Activated T-helper 2 cell treated with anti-CD3 and anti-CD28 coated beads, Interferon-gamma antibody, Interleukin-2, Interleukin-4, amounts not matched to agents 10 μg/mL and 5 μg/mL and 100 μg/mL, durations not matched to agents 14 hours and 24 hours and 36 hours (primary cell): Measurements from ENCODE around the gene STAC3. TPM values are rescaled to one million over a fixed set of nuclear protein-coding genes. Genes with fewer than 3 reads are reported as not detected.

ENCODE experiments used
- DNase-seq: peaks from one replicate; pipeline ENCODE4 v3.0.0; 2021; ENCODE audit warnings: low spot score
- H3K27ac Mint-ChIP-seq: one replicate; pipeline ENCODE4 v1.8.0; 2021; ENCODE audit warnings: mixed read lengths
- H3K27me3 Mint-ChIP-seq: one replicate; pipeline ENCODE4 v1.8.0; 2021; ENCODE audit warnings: low read depth, mixed read lengths
- H3K36me3 Mint-ChIP-seq: one replicate; pipeline ENCODE4 v1.8.0; 2021; ENCODE audit warnings: low read depth, mixed read lengths
- H3K4me1 Mint-ChIP-seq: one replicate; pipeline ENCODE4 v1.8.0; 2021; ENCODE audit warnings: low read depth, mixed read lengths
- H3K4me3 Mint-ChIP-seq: one replicate; pipeline ENCODE4 v1.8.0; 2021; ENCODE audit warnings: low read depth, mild to moderate bottlenecking, moderate library complexity, mixed read lengths
- H3K9me3 Mint-ChIP-seq: one replicate; pipeline ENCODE4 v1.8.0; 2021; ENCODE audit warnings: mixed read lengths
- intact Hi-C: fragments of 100-400 bp; cut with micrococcal nuclease; formaldehyde crosslinking; loops from one replicate; pipeline ENCODE4 v1.15.1; 2023
- total RNA-seq: library from RNA; stranded (reverse); gene quantifications from 2 replicates; pipeline ENCODE4 v1.2.3, GENCODE V29; 2022

The STAC3 gene
- total RNA-seq, 1 donor from 2014 or later: 5.6 TPM

GRCh38 chr12:57236925-57237595, 13.9 kb downstream of the STAC3 start:
- DNase-seq: no peak
- Mint-ChIP-seq H3K27ac (no peak overlapping the region), H3K27me3 (peaks cover 34% of the 10 kb centered on the region), H3K4me1 (peaks cover 32% of the 10 kb centered on the region), H3K36me3 (peaks cover 44% of the 10 kb centered on the region), H3K9me3 (no peaks in the 10 kb centered on the region), H3K4me3 (peak overlapping the region; percentile 78)
- intact Hi-C loops: loop anchor here (1.0 kb wide), 1 partner anchor 8 kb away; the partner anchor contains the start of gene SHMT2

- DNase-seq: no peak
- H3K36me3 Mint-ChIP-seq: peaks cover 51% of the 10 kb centered on the region
- peaks cover 31% of the 10 kb centered on the region for H3K4me1 Mint-ChIP-seq
- H3K4me3 Mint-ChIP-seq: no peak overlapping the region
- intact Hi-C loops: no loop called here
- no peak overlapping the region for H3K27ac Mint-ChIP-seq
- H3K27me3 Mint-ChIP-seq: peaks cover 27% of the 10 kb centered on the region
- H3K9me3 Mint-ChIP-seq: no peaks in the 10 kb centered on the region
These were observed 14.6 kb downstream of the STAC3 start for GRCh38 chr12:57236201-57236924.

DNA sequence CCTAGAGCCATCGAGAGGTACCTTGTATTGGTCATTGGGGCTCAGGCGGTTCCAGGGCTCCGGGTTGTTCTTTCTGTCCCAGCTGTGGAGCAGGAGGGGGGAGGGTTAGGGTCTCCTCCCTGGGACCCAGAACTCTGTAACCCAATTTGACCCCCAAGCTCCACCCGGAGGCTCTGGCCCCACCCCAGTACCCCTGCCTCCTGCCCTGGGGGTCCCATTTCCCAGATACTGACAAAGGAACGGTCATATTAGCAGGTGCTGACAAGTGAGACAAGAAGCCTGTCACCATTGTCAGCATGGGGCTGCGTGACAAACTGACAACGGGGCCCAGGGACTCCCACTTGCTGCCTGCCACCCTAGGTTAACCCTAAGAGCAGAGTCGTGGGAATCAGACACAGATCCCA, 15.3 kb downstream of the STAC3 start:
- Mint-ChIP-seq H3K4me3 (no peak overlapping the region), H3K27me3 (peaks cover 23% of the 10 kb centered on the region), H3K27ac (no peak overlapping the region), H3K4me1 (peaks cover 29% of the 10 kb centered on the region), H3K36me3 (peaks cover 57% of the 10 kb centered on the region), H3K9me3 (no peaks in the 10 kb centered on the region)
- intact Hi-C loops: no loop called here
- no peak for DNase-seq

DNA sequence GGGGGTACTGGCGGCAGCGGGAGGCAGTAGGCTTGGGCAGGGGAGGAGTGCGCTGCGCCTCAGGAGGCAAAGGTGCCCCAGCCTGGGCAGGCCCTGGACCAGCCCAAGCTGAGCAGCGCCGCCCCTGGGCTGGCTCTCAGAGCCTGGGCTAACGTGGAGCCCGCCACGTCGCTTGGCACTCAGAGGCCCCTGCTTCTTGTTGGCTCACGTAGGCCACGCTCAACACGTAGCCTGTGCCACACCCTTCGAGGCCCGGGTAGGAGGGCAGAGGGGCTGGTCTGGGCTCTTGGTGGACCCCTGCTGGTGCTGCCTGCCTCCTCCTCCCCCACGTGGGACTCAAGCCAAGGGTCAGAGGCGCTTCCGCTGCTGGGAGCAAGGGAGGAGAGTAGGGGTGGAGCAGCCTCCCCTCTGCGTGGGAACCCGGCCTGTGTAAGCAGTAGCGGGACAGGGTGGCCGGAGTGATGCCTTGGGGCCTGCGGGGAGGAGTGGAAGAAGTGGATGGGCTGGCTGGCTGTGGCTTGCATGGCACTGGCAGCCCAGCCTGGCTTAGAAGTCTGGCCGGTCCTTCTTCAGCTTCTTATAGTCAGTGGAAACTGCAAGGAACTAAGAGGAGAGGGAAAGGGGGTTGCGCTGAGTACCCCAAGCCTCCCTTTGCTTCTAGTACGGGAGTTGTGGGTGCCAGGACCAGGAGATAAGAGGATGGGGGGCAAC, 15.8 kb downstream of the STAC3 start:
- Mint-ChIP-seq H3K36me3 (peaks cover 63% of the 10 kb centered on the region), H3K27ac (no peak overlapping the region), H3K4me3 (no peak overlapping the region), H3K9me3 (no peaks in the 10 kb centered on the region), H3K27me3 (peaks cover 18% of the 10 kb centered on the region), H3K4me1 (peaks cover 29% of the 10 kb centered on the region)
- no peak for DNase-seq
- intact Hi-C loops: no loop called here

- no peak overlapping the region for H3K27ac Mint-ChIP-seq
- no peak overlapping the region for H3K4me3 Mint-ChIP-seq
- intact Hi-C loops: no loop called here
These were observed 16.4 kb downstream of the STAC3 start for GRCh38 chr12:57234571-57235016.

GRCh38 chr12:57234233-57234570, 16.8 kb downstream of the STAC3 start:
- Mint-ChIP-seq H3K9me3 (no peaks in the 10 kb centered on the region), H3K4me3 (no peak overlapping the region), H3K27me3 (peaks cover 17% of the 10 kb centered on the region), H3K27ac (no peak overlapping the region), H3K4me1 (peaks cover 27% of the 10 kb centered on the region), H3K36me3 (peaks cover 69% of the 10 kb centered on the region)
- DNase-seq: no peak
- intact Hi-C loops: no loop called here

More at GRCh38 chr12:57234571-57235016, 16.4 kb downstream of the STAC3 start:
- H3K36me3 Mint-ChIP-seq: peaks cover 69% of the 10 kb centered on the region
- peaks cover 17% of the 10 kb centered on the region for H3K27me3 Mint-ChIP-seq
- DNase-seq: no peak
- peaks cover 28% of the 10 kb centered on the region for H3K4me1 Mint-ChIP-seq
- no peaks in the 10 kb centered on the region for H3K9me3 Mint-ChIP-seq

DNA sequence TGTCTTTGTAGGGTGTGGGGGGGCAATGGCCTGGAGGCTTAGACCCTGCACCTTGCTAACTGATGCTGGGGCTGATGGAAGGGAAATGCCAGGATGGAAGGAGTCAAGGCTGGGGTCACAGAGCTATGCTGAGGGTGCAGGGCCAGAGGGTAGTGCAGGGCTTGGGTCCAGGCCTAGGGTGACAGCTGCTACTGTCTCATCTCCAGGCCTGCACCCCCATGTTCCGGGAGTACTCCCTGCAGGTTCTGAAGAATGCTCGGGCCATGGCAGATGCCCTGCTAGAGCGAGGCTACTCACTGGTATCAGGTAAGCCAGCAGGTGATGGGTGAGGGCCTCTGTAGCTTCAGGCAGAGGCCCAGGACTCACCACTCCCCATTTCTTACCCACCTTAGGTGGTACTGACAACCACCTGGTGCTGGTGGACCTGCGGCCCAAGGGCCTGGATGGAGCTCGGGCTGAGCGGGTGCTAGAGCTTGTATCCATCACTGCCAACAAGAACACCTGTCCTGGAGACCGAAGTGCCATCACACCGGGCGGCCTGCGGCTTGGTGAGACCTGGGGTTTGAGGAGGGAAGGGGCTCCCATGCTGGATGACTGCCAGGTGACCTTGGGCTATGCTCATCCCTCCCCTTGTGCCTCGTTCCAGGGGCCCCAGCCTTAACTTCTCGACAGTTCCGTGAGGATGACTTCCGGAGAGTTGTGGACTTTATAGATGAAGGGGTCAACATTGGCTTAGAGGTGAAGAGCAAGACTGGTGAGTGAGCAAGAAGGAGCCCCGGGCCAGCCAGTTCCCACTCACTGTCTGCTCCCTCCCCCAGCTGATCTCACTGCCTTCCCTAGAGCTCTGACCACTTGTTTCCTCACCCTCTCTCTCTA, 17.4 kb downstream of the STAC3 start:
- H3K9me3 Mint-ChIP-seq: no peaks in the 10 kb centered on the region
- no peak overlapping the region for H3K4me3 Mint-ChIP-seq
- DNase-seq: no peak
- intact Hi-C loops: no loop called here
- peaks cover 69% of the 10 kb centered on the region for H3K36me3 Mint-ChIP-seq
- H3K27me3 Mint-ChIP-seq: peaks cover 14% of the 10 kb centered on the region
- H3K27ac Mint-ChIP-seq: no peak overlapping the region
- peaks cover 29% of the 10 kb centered on the region for H3K4me1 Mint-ChIP-seq

GRCh38 chr12:57232156-57232756, 18.7 kb downstream of the STAC3 start:
- intact Hi-C loops: no loop called here

DNA sequence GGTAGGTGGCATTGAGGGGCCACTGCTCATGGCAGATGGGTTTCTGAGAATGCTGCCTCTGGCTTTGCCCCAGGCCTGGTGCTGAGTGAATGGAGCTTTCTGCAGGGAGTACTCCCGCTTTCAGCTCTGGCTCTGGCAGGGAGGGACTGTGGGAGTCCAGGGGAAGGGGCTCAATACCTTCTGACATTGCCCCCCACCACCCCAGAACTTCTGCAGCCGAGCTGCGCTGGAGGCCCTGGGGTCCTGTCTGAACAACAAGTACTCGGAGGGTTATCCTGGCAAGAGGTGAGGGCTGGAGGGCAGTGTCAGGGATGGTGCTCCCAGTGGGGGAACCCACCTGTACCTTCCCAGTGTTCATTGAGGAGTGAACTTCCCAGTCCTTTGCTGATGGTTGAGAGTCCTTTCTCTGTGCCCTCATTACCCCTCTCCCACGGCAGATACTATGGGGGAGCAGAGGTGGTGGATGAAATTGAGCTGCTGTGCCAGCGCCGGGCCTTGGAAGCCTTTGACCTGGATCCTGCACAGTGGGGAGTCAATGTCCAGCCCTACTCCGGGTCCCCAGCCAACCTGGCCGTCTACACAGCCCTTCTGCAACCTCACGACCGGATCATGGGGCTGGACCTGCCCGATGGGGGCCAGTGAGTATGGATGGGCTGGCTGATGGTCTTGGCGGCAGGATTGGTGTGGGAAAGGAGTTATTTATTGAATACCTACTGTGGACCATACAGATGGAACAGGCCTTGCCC, 19.5 kb downstream of the STAC3 start:
- no peaks in the 10 kb centered on the region for H3K9me3 Mint-ChIP-seq
- peaks cover 5% of the 10 kb centered on the region for H3K27me3 Mint-ChIP-seq
- H3K36me3 Mint-ChIP-seq: peaks cover 64% of the 10 kb centered on the region
- intact Hi-C loops: no loop called here
- DNase-seq: no peak
- H3K4me3 Mint-ChIP-seq: peak overlapping the region; percentile 97
- H3K4me1 Mint-ChIP-seq: peaks cover 33% of the 10 kb centered on the region
- H3K27ac Mint-ChIP-seq: no peak overlapping the region

More at GRCh38 chr12:57232156-57232756, 18.7 kb downstream of the STAC3 start:
- DNase-seq: no peak
- Mint-ChIP-seq H3K4me1 (peaks cover 32% of the 10 kb centered on the region), H3K4me3 (peak overlapping the region; percentile 15), H3K27me3 (peaks cover 10% of the 10 kb centered on the region), H3K27ac (no peak overlapping the region), H3K36me3 (peaks cover 69% of the 10 kb centered on the region), H3K9me3 (no peaks in the 10 kb centered on the region)

- peak overlapping the region; percentile 97 for H3K4me3 Mint-ChIP-seq
- peaks cover 9% of the 10 kb centered on the region for H3K27me3 Mint-ChIP-seq
- no peak for DNase-seq
- H3K27ac Mint-ChIP-seq: peak overlapping the region; percentile 89
- H3K4me1 Mint-ChIP-seq: peaks cover 40% of the 10 kb centered on the region
- H3K9me3 Mint-ChIP-seq: no peaks in the 10 kb centered on the region
- H3K36me3 Mint-ChIP-seq: peaks cover 57% of the 10 kb centered on the region
- intact Hi-C loops: no loop called here
These were observed 20.4 kb downstream of the STAC3 start for GRCh38 chr12:57230381-57231155.
